ENCODE results near the gene IMPA2. TPM values are rescaled to one million over a fixed set of nuclear protein-coding genes. Genes with fewer than 3 reads are reported as not detected.

IMPA2 gene
- total and polyA plus RNA-seq, 2 of the 13 experiments (the other 11 are each of a cell fraction or from before 2014, with no cell fraction given) = 37.8 to 71.8 TPM

GRCh38 chr18:11994336-11994702, 13.0 kb downstream of the IMPA2 start:
- peak overlapping the region; percentile 48 for H3K9ac ChIP-seq (ENCODE audit: insufficient read depth, low read depth, low read length)
- peak overlapping the region; percentile 70 for H3K27ac ChIP-seq (ENCODE audit: extremely low read length, insufficient read depth, low read length)
- FAIRE-seq = peak; percentile 76
- ATAC-seq = peak; percentile 63
- H3K4me2 ChIP-seq (ENCODE audit: low read depth, low read length) = peak overlapping the region; percentile 87
- CTCF ChIA-PET (ENCODE audit: low intra/inter-chr PET ratio, low total read pairs) = interaction anchor here (1.2 to 2.7 kb wide), 2 partner anchors 45 to 56 kb away, joined by 4 to 51 read pairs; no protein-coding TSS in a partner anchor
- peak; percentile 83 for DNase-seq (ENCODE audit: low spot score)
- TSS peak; percentile 36 for BruUV-seq (replicated peaks)
- H3K79me2 ChIP-seq (ENCODE audit: insufficient read depth, low read length) = peaks cover 23% of the 10 kb centered on the region
- peaks cover 3% of the 10 kb centered on the region; the same call in 1 of the 2 replicates for H4K20me1 ChIP-seq (ENCODE audit: insufficient read depth, low read length)
- no peaks in the 10 kb centered on the region for H3K9me3 ChIP-seq (ENCODE audit: low read length)
- peaks cover 97% of the 10 kb centered on the region for H3K4me1 ChIP-seq (ENCODE audit: insufficient read depth, low read length)
- H3K4me3 ChIP-seq (replicated peaks in 1 of 3; ENCODE audit: insufficient read depth in 1 of 3, low read depth in 2 of 3, low read length in 3 of 3) = peak overlapping the region in 1 of 3 experiments; percentile 65; a peak in 2 of 6 replicates
- no peaks in the 10 kb centered on the region for H3K27me3 ChIP-seq (ENCODE audit: control insufficient read depth in 1 of 2, insufficient read depth in 2 of 2, low read length in 2 of 2)
- intact Hi-C loops (cut with micrococcal nuclease; ENCODE audit: unreplicated experiment) (loop anchor here (10.0 kb wide), 1 partner anchor 140 kb away; the partner anchor contains the start of gene CHMP1B), in situ Hi-C loops (cut with HindIII; ENCODE audit: extremely low pct_ligation_motif_present, low pct_unique_long_range_greater_than_20kb) (no loop called here)
- POLR2A ChIA-PET = interaction anchor here (1.0 to 12.8 kb wide), 20 partner anchors 8 to 383 kb away, joined by 3 to 328 read pairs (median 8); partner anchors contain the start of genes AFG3L2, CHMP1B, IMPA2 and MPPE1
- peaks cover 0 to 6% of the 10 kb centered on the region in 2 experiments; a peak in 3 of 5 replicates for H3K36me3 ChIP-seq (replicated peaks in 1 of 2; ENCODE audit: control insufficient read depth in 1 of 2, insufficient read depth in 2 of 2, low read length in 2 of 2)
- WGBS (ENCODE audit: low lambda C conversion rate) = 11% methylated on average over 3 of the region's 4 CpGs
- H2AFZ ChIP-seq (ENCODE audit: low read length) = no peak overlapping the region
- TF ChIP-seq ZNF276 (CRISPR knock-in tag; IDR thresholded peaks at IDR 0.05; ENCODE audit: low read depth) (no peak), ZFP36 (IDR thresholded peaks at IDR 0.05; ENCODE audit: borderline replicate concordance, low read depth, low read length, partially characterized antibody) (no peak), RARA (CRISPR knock-in tag; IDR thresholded peaks at IDR 0.05) (peak; percentile 33; the same call in 1 of the 2 replicates), MYPOP (CRISPR knock-in tag; IDR thresholded peaks at IDR 0.05) (0 out of 2 replicates have a peak, but pooled peaks have one; percentile 1), TBX3 (IDR thresholded peaks at IDR 0.05; ENCODE audit: borderline replicate concordance) (0 out of 2 replicates have a peak, but pooled peaks have one; percentile 20), GATAD1 (CRISPR knock-in tag; IDR thresholded peaks at IDR 0.05) (no peak), FOXA1 (IDR thresholded peaks at IDR 0.05) (no peak), FOXA1 (CRISPR knock-in tag; IDR thresholded peaks at IDR 0.05) (peak; percentile 28; the same call in 1 of the 2 replicates), MLX (CRISPR knock-in tag; IDR thresholded peaks at IDR 0.05) (no peak), ZNF331 (CRISPR knock-in tag; IDR thresholded peaks at IDR 0.05) (no peak), ZBTB7B (CRISPR knock-in tag; IDR thresholded peaks at IDR 0.05) (no peak), PHB2 (IDR thresholded peaks at IDR 0.05; ENCODE audit: partially characterized antibody) (no peak), ZNF780A (CRISPR knock-in tag; IDR thresholded peaks at IDR 0.05) (no peak), ZNF281 (CRISPR knock-in tag; IDR thresholded peaks at IDR 0.05; ENCODE audit: borderline replicate concordance) (no peak), FOXP4 (CRISPR knock-in tag; IDR thresholded peaks at IDR 0.05) (peak; percentile 36; the same call in 1 of the 2 replicates)

Measured in HepG2 (cell line).